Measurements from ENCODE around the gene SSX2IP. TPM values are rescaled to one million over a fixed set of nuclear protein-coding genes. Genes with fewer than 3 reads are reported as not detected.

The SSX2IP gene
- total RNA-seq, 1 experiment from 2014 or later = 20.7 TPM

GRCh38 chr1:84702143-84702542, 11.9 kb upstream of the SSX2IP start:
- Histone ChIP-seq H3K27me3 (ENCODE audit: insufficient read depth, low read depth) (no peaks in the 10 kb centered on the region; the same call in 1 of the 2 replicates), H3K79me2 (ENCODE audit: low read depth) (no peaks in the 10 kb centered on the region), H3K9me3 (ENCODE audit: insufficient read depth, low read depth) (no peaks in the 10 kb centered on the region), H3F3A (ENCODE audit: insufficient read depth, low read depth) (peaks cover 12% of the 10 kb centered on the region), H3K4me2 (no peak overlapping the region), H3K36me3 (ENCODE audit: low read depth) (no peaks in the 10 kb centered on the region), H3K27ac (no peak overlapping the region), H2AFZ (no peak overlapping the region), H3K9me2 (ENCODE audit: insufficient read depth) (no peaks in the 10 kb centered on the region), H3K4me3 (no peak overlapping the region), H4K20me1 (ENCODE audit: insufficient read depth) (no peaks in the 10 kb centered on the region), H3K4me1 (replicated peaks; ENCODE audit: insufficient read depth) (peaks cover 15% of the 10 kb centered on the region)
- TF ChIP-seq EZH2 (IDR thresholded peaks at IDR 0.05; ENCODE audit: low read depth) (no peak), CTCF (conservative IDR thresholded peaks at IDR 0.05) (no peak)
- POLR2A ChIA-PET (ENCODE audit: unreplicated experiment) = no interaction called here
- DNase-seq = no peak
- intact Hi-C loops (cut with micrococcal nuclease; ENCODE audit: unreplicated experiment) = no loop called here
- no TSS peak for BruUV-seq (replicated peaks)
- CTCF ChIA-PET = no interaction called here

GRCh38 chr1:84701376-84701775, 11.1 kb upstream of the SSX2IP start:
- Histone ChIP-seq H3K4me1 (replicated peaks; ENCODE audit: insufficient read depth) (peaks cover 15% of the 10 kb centered on the region), H3F3A (ENCODE audit: insufficient read depth, low read depth) (peaks cover 12% of the 10 kb centered on the region), H3K9me2 (ENCODE audit: insufficient read depth) (no peaks in the 10 kb centered on the region), H3K4me3 (no peak overlapping the region), H3K27ac (no peak overlapping the region), H3K4me2 (no peak overlapping the region), H2AFZ (no peak overlapping the region), H4K20me1 (ENCODE audit: insufficient read depth) (no peaks in the 10 kb centered on the region), H3K27me3 (ENCODE audit: insufficient read depth, low read depth) (no peaks in the 10 kb centered on the region), H3K9me3 (ENCODE audit: insufficient read depth, low read depth) (no peaks in the 10 kb centered on the region), H3K36me3 (ENCODE audit: low read depth) (no peaks in the 10 kb centered on the region), H3K79me2 (ENCODE audit: low read depth) (no peaks in the 10 kb centered on the region)
- no peak for TF ChIP-seq CTCF (conservative IDR thresholded peaks at IDR 0.05)
- TF ChIP-seq EZH2 (IDR thresholded peaks at IDR 0.05; ENCODE audit: low read depth) = no peak
- ChIA-PET POLR2A (ENCODE audit: unreplicated experiment) (no interaction called here), CTCF (interaction anchor here (0.6 kb wide), 1 partner anchor 46 kb away, joined by 5 read pairs; no protein-coding TSS in a partner anchor)
- BruUV-seq (replicated peaks) = no TSS peak
- intact Hi-C loops (cut with micrococcal nuclease; ENCODE audit: unreplicated experiment) = no loop called here
- DNase-seq = no peak

GRCh38 chr1:84700070-84700469, 9.8 kb upstream of the SSX2IP start:
- BruUV-seq (replicated peaks) = no TSS peak
- Histone ChIP-seq H3K27ac (no peak overlapping the region), H3K36me3 (ENCODE audit: low read depth) (no peaks in the 10 kb centered on the region), H3K9me3 (ENCODE audit: insufficient read depth, low read depth) (no peaks in the 10 kb centered on the region), H3K27me3 (ENCODE audit: insufficient read depth, low read depth) (no peaks in the 10 kb centered on the region), H3K4me2 (no peak overlapping the region), H3K4me1 (replicated peaks; ENCODE audit: insufficient read depth) (peaks cover 15% of the 10 kb centered on the region), H3K79me2 (ENCODE audit: low read depth) (no peaks in the 10 kb centered on the region), H3F3A (ENCODE audit: insufficient read depth, low read depth) (peaks cover 12% of the 10 kb centered on the region), H4K20me1 (ENCODE audit: insufficient read depth) (no peaks in the 10 kb centered on the region), H3K4me3 (no peak overlapping the region), H2AFZ (no peak overlapping the region), H3K9me2 (ENCODE audit: insufficient read depth) (no peaks in the 10 kb centered on the region)
- TF ChIP-seq CTCF (conservative IDR thresholded peaks at IDR 0.05) (no peak), EZH2 (IDR thresholded peaks at IDR 0.05; ENCODE audit: low read depth) (no peak)
- intact Hi-C loops (cut with micrococcal nuclease; ENCODE audit: unreplicated experiment) = no loop called here
- ChIA-PET POLR2A (ENCODE audit: unreplicated experiment) (no interaction called here), CTCF (no interaction called here)
- no peak for DNase-seq

Data from PC-9 (cell line).